Activated gamma-delta T cell treated with anti-CD3 and anti-CD28 coated beads, Interleukin-2, amount 50 U/mL, for 16 hours (primary cell): ENCODE results near the gene TMEM141.

Experiments used
- DNase-seq: peaks from one replicate; pipeline ENCODE4 v3.0.0-alpha.2; 2020; ENCODE audit warnings: low read depth

Gene TMEM141

DNA sequence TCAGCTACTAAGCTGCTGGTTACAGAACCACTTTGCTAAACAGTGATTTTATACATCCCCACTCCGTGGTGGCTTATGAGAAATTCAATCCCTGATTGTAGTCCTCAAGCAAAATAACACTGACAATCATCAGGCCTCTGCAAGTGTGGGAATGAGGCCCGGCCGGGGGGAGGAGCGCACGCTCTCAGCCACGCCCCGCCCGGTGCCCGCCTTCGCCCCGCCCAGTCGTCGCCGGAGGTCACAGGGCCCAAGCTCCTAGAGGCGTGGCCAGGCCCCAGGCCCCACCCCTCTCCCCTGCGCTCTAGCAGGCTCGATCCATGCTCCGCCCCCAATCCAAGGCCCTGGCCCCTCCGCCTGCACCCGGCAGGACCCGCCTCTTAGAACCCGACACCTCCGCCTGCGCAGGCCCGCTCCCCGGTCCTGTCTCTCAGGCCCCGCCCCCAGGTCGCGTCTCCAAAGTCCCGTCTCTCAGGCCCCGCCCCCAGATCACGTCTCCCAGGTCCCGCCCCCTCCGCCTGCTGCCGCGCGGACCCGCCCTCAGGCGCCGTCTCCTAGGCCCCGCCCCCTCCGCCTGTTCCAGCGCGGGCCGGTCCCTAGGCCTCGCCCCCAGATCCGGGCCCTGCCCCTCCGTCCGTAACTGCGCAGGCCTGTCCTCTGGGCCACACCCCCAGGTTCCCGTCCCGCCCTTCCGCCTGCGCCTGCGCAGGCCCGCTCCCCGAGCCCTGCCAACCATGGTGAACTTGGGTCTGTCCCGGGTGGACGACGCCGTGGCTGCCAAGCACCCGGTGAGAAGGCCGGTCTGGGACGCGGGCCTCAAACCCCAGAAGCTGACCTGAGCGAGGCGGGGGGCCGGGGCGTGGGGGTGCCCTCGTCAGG is at the start of gene TMEM141:
Gene TMEM141, plus strand, starts transcription at position 705 of the 876 bp plus-strand sequence. Its CDS starts 27 bp downstream, at position 732.
- peak; percentile 99 for DNase-seq

DNA sequence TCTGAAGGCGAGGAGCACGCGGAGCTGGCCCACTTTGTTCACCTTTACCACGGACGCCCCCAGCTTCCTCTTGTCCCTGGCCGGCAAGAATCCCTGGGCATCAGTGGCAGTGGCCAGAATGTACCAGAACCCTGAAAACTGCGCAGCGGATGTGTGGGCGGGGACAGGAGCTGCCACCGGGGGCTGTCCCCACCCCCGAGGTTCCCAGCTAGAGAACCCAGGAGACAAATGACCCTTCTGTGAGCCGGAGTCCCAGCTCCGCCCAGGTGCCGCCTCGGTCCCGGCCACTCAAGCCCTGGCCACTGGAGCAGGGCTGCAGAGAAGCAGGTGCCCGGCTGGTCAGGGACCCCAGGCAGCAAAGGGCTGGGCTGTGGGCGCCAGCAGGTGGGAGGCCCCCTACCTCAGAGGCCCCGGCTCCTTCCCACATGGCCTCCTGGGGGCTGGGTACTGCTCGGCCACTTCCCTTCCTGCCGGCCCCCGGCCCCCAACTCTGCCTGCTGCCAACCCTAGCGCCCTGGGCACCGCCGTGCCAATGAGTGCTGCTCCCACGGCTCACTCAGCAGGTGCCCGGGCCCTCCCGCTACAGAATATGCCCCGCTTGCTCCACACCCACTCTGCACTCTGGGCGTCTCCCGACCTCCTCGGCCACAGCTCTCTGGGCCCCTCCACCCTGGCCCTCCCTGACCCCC is 49.1 kb upstream of the TMEM141 start:
- no peak for DNase-seq

DNA sequence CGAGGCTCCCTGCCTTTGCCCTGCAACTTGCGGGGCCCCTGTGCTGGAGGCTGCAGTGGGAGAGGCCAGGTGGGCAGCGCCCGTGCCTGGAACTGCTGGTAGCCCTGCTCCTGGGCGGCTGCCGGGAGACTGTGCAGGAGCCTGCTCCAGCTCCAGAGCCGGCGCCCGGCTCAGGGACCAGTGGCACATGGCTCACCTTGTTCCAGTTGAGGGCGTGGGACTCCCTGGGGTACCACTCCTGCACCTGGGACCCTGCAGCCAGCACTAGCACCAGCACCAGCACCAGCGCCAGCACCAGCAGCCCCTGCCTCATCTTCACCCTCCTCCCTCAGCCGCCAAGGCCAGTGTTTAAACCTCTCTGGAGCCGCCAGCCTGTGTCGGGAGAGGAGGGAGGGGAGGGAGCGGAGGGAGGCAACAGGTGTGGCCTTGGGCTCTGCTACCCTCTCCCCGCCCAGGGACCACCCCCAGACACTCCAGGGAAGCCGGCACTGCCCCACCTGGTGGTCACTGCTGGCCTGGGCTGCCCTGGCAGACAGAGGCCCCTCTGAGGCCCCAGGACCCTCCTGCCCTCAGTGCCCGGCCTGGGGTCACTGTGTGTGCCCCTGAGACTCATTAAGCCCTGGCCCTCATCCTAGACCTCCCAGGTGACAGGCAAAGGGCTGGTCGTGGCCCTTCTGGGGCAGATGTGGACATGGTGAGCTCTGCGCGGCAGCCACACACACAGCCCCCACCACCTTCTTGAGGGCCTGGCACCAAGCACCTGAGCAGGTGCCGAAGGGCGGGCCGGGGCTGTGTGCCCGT is 48.4 kb upstream of the TMEM141 start, which contains the start of gene LCN10:
Gene LCN10, minus strand, starts transcription at position 350 of the 801 bp plus-strand sequence. Its CDS starts 37 bp downstream, at position 313.
- no peak for DNase-seq

DNA sequence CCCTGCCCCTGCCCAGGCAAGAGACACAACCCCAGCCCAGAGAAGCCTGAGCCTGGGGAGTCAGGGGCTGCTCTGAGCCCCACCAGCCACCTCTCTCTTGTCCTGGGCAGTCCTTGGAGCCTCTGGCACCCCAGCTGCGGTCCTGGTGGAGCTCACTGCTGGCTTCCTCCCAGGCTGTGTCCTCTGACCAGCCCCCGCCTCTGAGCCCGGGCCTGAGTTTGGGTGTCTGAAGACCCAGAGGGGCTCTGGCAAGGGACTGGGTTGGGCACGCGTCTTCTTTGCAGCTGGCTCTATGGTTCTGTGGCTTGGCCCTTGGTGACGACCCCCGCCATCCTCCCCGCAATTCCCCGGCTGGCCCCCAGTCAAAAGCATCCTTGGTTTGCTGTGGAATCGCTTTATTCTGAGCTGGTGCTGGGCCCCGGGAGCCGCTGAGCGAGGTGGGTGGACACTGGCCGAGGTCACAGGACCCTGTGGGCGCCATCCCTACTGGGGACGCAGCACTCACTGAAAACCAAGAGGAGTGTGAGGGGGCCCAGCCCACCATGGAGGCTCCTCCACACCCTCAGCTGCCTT is 47.4 kb upstream of the TMEM141 start:
- DNase-seq, result no peak

DNA sequence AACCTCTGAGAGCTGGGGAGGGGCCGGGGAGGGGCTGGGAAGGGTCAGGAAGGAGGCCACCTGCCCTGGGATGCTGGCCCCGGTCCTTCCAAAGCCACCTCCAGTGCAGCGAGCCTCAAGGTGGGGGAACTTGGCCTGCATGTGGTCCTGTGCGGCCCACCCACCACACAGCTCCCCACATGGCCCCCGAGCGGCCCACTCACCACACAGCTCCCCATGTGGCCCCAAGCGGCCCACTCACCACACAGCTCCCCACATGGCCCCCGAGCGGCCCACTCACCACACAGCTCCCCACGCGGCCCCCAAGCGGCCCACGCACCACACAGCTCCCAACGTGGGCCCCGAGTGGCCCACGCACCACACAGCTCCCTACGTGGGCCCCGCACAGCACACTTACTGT is 46.4 kb upstream of the TMEM141 start:
- DNase-seq, result no peak

DNA sequence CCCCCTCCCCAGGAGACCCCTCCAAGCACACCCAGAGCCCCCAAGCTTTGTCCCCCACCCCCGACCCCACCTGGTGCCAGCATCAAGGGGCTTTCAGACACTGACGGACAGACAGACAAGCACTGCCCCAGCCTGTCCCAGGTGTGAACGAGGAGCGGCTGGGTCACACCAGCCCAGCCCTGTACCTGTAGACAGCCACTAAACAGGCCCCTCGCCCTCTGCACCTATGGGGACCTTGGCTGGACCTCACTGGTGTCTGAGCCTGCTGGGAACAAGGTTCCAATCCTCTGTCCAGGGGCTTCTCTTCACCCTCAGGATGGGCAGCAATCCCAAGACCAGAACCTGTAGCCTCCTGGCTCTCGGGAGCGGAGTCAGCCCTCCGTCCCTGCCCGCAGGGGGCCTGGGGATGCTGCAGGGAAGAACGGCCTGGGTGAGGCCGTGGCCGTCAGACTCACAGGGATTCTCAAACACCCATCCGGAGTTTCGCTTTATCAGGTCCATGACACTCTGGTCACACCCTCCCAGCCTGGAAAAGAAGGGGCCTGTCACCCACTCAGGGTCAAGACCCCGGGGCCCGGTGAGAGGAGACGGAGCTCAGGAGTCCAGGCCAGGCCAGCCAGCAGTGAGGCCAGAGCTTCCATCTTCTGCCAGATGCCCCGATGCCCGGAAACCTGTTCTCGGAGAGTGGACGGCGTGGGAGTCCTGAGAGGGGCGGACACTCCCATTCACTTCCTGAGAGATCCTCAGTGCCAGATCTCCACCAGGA is 45.6 kb upstream of the TMEM141 start:
- no peak for DNase-seq

DNA sequence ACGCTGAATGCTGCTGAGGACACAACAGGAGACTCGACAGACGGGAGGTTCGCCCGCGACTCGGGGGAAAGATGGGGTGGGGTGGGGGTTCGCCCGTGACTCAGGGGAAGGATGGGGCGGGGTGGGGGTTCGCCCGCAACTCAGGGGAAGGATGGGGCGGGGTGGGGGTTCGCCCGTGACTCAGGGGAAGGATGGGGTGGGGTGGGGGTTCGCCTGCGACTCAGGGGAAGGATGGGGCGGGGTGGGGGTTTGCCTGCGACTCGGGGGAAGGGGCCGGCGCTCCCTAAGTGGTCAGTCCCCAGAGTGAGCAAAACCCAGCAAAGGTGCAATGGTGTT is 45.0 kb upstream of the TMEM141 start:
- DNase-seq, result no peak

DNA sequence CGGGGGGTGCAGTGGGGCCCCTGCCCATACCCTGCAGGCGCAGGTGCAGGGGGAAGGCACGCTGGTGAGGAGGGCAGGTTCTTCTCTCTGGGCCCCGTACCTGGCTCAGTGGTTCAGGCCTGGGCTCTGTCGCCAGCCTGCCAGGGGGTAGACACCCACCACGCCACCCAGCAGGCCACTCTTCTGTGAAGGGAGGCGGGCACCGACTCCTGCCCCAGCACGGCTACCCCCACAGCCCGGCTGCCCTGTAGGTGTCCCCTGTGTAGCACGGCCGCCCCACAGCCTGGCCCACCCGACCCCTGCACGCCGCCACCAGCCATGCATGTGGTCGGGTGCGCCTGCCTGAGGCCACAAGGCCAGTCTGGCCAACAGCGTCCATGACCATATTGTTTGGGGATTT is 44.5 kb upstream of the TMEM141 start:
- no peak for DNase-seq

DNA sequence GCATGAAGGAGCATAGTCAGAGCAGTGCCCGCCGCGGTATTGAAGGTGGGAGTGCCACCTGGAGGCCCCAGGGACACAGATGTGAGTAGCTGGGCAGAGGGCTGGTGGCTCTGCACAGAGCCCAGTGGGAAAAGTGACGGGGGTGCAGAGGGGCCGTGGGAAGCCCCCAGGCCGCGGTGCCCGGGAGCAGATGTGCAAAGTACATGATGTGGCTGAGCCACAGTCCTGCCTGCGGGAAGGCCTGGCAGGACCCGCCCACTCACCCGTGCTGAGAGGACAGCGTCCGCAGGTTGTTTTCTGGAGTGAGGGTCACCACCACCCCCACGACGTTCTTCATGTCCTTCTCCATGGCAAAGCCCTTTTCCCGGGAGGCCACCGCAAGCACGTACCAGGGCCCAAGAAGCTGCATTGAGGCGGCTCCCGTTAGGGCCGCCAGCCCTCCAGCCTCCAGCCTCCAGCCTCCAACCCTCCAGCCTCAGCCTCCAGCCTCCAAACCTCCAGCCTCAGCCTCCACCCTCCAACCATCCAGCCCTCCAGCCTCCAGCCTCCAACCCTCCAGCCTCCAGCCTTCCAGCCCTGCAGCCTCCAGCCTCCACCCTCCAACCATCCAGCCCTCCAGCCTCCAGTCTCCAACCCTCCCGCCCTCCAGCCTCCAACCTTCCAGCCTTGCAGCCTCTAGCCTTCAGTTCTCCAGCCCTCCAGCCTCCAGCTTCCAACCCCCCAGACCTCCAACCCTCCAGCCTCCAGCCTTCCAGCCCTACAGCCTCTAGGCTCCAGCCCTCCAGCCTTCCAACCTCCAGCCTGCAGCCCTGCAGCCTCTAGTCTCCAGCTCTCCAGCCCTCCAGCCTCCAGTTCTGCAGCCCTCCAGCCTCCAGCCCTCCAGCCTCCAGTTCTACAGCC is 43.7 kb upstream of the TMEM141 start:
- DNase-seq, result no peak

DNA sequence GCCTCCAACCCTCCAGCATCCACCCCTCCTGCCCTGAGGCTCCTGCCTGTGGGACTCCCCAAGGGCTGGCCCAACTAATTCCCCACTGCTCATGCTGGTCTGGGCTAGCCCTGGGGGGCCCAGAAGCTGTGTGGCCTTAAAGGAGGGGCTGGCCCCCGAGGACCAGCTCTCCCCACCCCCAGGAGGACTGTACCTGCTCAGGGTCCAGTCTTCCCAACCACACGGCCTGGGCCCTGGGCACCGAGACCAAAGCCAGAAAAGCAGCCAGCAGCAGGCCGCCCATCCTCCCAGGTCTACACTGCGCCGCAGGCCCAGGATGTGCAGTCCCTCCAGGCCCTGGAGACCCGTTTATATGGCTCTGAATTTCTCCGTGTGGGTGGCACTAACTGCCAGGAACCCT is 42.9 kb upstream of the TMEM141 start, which contains the start of gene LCN6:
Gene LCN6, minus strand, starts transcription at position 325 of the 400 bp plus-strand sequence. Its CDS starts 42 bp downstream, at position 283.
- no peak for DNase-seq

DNA sequence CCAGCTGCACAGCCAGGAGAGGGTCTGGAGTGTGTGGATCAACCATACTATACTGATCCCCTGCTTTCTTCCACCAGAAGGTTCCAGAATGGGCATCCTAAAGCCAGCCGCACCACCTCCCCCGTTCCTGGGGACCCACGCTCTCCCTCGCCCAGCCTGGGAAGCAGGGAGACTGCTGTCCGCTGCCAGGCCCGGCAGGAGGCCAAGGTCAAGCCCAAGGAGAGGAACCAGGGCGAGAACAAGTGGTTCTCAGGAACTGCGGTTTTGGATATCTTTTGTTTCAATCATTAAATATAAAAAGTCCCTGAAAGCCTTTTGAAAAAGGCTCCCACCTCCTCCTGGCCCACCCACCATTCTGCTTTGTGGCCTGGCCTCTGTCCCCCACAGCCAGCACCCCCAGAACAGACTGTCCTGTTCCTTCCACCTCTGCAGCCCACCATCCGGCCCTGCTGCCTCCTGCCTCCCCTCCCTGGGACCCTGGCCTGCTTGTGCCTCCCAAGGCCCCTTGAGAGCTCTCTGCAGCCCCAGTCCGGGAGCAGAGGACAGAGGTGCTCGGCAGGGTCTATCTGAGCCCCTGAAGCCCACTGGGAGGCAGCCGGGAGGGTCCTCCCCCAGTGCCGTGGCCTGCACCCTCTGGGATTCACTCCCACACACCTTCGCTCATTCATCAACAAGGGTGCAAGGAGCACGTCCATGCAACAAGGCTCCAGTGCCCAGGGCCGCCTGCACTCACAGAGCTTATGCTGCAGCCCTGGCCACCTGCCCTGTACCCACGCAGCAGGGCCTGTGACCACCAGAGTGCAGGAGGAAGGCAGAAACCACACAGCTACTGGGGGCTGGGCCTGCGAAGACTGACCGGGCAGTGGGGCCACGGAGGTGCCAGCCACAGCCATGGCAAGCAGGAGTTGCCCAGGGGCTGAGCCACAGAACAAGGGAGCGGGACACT is 42.2 kb upstream of the TMEM141 start:
- DNase-seq, result no peak

DNA sequence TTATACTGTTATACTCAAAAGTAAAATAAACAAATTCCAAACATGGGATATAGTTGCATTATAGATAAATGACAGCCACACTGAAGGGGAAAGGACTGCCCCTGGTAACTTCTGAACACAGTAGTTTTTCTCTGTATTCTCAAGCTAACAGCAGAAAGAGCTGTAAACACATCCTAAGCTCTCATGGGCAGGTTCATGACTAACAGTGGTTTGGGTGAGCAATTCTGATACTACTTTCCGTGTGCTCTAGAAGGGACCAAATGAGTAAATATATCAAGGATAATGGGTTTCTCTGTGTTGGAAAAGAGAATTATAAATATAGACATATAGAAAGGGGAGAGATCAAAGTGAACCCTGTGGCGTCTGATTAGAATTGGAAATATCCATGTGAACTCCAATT is 40.6 kb upstream of the TMEM141 start:
- no peak for DNase-seq

DNA sequence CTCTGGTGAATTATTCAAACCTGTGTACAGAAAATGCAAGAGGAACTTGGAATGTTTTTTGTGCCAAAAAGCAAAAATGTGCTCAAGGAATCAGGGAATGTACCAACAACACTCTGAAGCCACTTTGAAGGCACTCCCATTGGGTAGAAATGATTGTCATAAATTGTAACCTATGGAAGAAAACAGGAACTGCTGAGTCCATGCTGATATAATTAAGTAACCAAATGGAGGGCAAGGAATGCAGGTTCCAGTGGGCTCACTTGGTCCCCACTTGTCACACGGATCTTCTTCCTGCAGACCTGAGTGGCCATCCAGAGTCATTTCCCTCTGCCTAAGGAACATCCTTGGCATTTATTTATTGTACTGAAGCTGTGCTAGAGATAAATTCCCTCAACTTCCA is 39.9 kb upstream of the TMEM141 start:
- no peak for DNase-seq

DNA sequence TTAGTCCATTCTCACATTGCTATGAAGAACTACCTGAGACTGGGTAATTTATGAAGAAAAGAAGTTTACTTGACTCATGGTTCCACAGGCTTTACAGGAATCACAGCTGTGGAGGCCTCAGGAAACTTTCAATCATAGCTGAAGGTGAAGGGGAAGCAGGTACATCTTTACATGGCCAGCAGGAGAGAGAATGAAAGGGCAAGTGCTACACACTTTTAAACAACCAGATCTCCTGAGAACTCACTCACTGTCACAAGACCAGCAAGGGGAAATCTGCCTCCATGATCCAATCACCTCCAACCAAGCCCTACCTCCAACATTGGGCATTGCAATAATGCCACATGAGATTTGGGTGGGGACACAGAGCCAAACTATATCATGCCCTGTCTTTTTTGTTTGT is 39.3 kb upstream of the TMEM141 start:
- no peak for DNase-seq

DNA sequence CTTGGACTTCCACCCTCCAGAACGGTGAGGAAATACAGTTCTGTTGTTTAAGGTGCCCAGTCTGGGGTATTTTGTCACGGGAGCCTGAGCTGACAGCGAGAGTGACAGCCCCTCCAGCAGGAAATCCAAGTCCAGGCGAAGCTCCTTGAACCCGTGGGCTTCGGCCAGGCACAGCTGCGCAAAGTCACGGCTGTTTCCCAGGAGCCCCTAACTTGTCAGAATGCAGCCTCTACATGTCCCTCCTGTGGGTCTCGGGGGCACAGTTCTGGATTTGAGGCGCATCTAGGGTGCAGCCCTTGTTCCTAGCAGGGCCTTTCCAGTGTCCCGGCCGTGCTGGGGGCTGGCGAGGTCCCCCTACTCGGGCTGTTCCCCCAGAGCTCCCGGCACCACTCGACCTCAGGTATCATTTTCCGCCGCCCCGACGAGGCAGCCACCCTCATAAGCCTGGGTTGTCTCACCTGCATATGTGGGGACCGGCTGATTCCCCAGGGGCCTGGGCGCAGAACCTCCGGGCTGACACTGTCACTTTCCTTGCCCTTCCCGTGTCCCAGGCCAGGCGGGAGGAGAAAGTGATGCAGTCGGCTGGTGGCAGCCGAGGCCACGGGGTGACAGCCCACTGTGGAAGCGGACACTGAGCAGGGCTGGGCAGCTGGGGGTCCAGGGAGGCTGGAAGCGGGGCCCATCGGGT is 37.6 kb upstream of the TMEM141 start:
- DNase-seq, result no peak

DNA sequence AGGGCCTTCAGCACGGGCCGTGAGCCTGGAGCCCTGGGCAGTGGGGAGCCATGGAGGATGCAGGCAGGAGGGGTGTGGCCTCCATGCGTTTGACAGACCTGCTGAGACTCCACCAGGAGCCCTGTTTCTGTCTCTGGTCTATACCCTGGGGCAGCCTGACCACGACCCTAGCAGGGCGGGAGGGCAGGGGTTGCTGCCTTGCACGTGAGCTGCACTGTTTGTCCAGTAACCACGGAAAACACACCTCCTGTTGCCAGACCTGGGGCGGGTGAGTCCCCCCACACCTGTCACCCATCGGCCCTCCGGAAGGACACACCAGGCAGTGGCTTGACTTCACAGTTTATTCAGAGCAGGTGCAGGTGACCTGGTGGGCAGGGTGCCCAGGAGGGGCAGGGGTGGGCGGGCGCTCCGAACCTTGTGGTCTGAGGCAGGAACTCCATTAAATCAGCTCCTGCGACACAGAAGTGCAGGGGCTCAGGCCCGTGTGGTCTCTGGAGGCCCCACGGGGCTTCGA is 37.0 kb upstream of the TMEM141 start:
- no peak for DNase-seq

DNA sequence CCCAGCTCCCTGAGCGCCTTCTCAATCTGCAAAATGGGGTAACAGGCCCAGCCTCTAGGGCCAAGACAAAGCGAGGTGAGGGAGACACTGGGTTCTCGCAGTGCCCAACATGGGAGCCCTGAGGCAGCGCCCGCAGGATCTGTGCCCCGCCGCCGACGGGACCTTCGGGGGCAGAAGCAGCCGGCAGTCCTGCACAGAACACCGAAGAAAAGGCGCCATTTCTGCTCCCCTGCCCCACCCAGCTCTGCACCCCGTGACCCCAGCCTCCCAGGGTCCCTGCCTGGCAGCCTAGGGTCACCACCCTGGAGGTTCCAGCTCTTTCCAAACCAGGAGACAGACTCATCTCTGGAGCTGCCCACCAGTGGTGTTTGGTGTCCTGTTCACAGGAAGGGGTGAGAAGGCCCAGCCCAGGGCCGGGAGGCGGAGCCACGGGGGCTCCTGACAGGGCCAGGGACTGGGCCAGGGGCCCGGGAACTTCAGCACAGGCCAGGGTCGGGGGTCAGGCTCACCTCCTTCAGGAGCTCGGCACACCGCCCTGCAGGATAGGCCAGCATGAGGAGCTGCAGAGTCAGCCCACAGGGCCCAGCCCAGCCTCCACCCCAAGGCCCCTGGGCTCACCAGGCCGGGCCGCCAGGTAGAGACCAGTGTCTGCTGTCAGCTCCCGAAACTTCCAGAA is 36.4 kb upstream of the TMEM141 start:
- DNase-seq, result no peak
